ENCODE results near the gene CDC14C. TPM values are rescaled to one million over a fixed set of nuclear protein-coding genes. Genes with fewer than 3 reads are reported as not detected.

CDC14C gene
- 0.29 TPM in 1 of 2 replicates, not detected in the other for total RNA-seq

DNA sequence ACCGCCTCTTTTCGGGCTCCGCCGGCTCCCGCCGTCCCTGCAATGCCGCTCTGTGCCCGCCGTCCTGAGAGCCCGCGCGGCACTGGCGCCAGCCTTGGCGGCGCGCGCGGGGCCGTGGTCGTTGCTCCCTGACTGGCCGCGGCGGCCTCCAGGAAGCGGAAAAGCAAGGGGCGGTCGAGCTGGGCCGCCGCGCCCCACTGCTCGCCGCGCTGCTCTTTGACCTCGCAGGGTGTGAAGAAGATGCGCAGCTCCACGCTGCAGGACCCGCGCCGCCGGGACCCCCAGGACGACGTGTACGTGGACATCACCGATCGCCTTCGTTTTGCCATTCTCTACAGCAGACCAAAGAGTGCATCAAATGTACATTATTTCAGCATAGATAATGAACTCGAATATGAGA is at the start of gene CDC14C:
CDC14C (plus strand) TSS at position 115 of the 400 bp plus-strand sequence; CDS start at position 241, 126 bp downstream.
- TF ChIP-seq, protein P1, sequence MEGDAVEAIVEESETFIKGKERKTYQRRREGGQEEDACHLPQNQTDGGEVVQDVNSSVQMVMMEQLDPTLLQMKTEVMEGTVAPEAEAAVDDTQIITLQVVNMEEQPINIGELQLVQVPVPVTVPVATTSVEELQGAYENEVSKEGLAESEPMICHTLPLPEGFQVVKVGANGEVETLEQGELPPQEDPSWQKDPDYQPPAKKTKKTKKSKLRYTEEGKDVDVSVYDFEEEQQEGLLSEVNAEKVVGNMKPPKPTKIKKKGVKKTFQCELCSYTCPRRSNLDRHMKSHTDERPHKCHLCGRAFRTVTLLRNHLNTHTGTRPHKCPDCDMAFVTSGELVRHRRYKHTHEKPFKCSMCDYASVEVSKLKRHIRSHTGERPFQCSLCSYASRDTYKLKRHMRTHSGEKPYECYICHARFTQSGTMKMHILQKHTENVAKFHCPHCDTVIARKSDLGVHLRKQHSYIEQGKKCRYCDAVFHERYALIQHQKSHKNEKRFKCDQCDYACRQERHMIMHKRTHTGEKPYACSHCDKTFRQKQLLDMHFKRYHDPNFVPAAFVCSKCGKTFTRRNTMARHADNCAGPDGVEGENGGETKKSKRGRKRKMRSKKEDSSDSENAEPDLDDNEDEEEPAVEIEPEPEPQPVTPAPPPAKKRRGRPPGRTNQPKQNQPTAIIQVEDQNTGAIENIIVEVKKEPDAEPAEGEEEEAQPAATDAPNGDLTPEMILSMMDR (IDR thresholded peaks at IDR 0.05; ENCODE audit: extremely low read depth, low read depth, low read length): no peak

DNA sequence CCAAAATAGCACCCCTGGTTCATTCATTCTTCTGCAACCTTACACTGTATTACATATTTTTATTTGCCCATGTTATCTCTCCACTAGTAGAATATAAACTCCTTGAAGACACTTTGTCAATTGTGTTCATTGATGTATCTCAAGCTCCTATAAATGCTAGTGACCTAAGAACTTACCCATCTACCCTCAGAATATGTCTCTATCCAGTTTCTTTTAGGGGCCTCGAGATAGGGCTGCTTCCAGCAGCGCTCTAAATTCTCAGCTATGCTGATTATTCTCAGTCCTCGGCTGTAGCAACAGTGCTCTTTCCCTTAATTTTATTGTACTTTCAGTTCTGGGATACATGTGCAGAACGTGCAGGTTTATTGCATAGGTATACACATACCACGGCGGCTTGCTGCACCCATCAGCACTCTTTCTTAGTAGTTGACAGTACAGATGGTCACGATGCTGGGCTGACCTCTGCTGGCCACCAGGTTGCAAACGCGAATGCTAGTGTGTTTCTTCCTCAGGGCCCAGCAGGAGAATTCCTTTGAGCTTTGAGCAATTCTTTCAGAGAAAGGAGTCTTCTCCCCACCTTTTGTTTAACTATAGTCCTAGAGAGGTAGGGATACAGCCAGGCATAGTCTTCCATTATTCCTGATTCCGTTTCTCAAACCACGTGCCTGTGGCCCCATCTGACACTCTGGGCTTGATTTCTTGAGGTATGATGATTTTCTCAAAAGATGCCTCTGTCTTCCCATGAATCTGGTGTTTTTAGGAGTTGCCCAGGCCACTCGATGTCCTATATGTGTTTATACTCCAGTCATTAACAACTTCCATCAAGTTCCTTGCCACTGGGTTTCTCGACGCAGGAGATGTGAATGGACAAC is 49.1 kb upstream of the CDC14C start:
- DNase-seq (ENCODE audit: insufficient read length, low spot score, missing footprints): no peak
- Histone ChIP-seq H3K4me3 (ENCODE audit: insufficient read depth, low read length) (no peak overlapping the region), H2AFZ (ENCODE audit: low read length) (no peak overlapping the region), H3K4me1 (ENCODE audit: insufficient read depth, low read length) (no peaks in the 10 kb centered on the region), H4K20me1 (ENCODE audit: insufficient read depth, low read length) (no peaks in the 10 kb centered on the region), H3K9me3 (ENCODE audit: low read depth, low read length) (no peaks in the 10 kb centered on the region), H3K36me3 (ENCODE audit: insufficient read depth, low read length) (no peaks in the 10 kb centered on the region), H3K27me3 (ENCODE audit: insufficient read depth, low read length) (no peaks in the 10 kb centered on the region), H3K79me2 (ENCODE audit: insufficient read depth, low read length) (no peaks in the 10 kb centered on the region), H3K27ac (ENCODE audit: low read depth, low read length) (no peak overlapping the region), H3K4me2 (ENCODE audit: insufficient read depth, low read length) (no peak overlapping the region)
- TF ChIP-seq, protein P1 (IDR thresholded peaks at IDR 0.05; ENCODE audit: extremely low read depth, low read depth, low read length): peak; percentile 38

More for the DNA sequence above, at the start of gene CDC14C:
- Histone ChIP-seq H2AFZ (ENCODE audit: low read length) (no peak within 1 kb of the TSS), H3K4me2 (ENCODE audit: insufficient read depth, low read length) (no peak within 1 kb of the TSS), H3K27ac (ENCODE audit: low read depth, low read length) (no peak within 1 kb of the TSS), H3K4me3 (ENCODE audit: insufficient read depth, low read length) (no peak within 1 kb of the TSS), H4K20me1 (ENCODE audit: insufficient read depth, low read length) (no peaks in the 10 kb centered on the region), H3K36me3 (ENCODE audit: insufficient read depth, low read length) (no peaks in the 10 kb centered on the region), H3K27me3 (ENCODE audit: insufficient read depth, low read length) (no peaks in the 10 kb centered on the region), H3K4me1 (ENCODE audit: insufficient read depth, low read length) (no peaks in the 10 kb centered on the region), H3K79me2 (ENCODE audit: insufficient read depth, low read length) (no peaks in the 10 kb centered on the region), H3K9me3 (ENCODE audit: low read depth, low read length) (no peaks in the 10 kb centered on the region)
- peak; percentile 35 for DNase-seq (ENCODE audit: insufficient read length, low spot score, missing footprints)

DNA sequence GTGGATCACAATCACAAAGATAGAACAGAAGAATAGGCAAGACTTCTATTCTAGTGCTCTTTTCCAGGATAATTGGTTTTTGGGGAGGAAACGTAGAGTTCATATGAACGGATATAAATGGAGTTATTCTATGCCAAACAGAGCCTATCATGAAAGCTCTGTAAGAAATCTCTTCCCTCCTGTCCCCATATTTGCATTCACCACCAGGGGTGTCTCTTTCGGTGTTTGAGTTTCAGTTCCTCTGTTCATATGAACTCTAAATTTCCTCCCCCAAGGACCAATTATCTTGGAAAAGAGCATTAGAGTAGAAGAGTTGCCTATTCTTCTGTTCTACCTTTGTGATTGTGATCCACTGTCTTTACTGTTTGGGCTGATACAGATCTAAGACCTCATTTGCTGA is 48.3 kb upstream of the CDC14C start:
- no peaks in the 10 kb centered on the region for H3K36me3 ChIP-seq (ENCODE audit: insufficient read depth, low read length)

DNA sequence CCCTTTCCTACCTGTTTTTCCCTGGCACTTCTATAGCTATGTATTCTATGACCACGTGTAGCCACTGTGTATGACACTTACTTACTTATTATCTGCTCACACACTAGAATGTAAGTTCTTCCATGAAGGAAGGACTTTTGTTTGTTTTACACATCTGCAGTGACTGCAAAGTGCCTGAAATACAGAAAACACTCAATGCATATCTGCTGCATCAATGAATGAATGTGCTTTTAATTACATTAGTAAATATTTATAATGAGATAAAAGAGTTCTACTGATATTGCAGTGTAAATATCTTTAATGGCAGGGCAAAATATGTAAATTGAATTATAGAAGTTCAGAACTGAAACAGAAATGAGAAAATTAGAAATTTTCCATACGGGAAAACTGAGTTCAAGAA is 43.5 kb upstream of the CDC14C start:
- no peak overlapping the region for H3K27ac ChIP-seq (ENCODE audit: low read depth, low read length)
- H3K79me2 ChIP-seq (ENCODE audit: insufficient read depth, low read length): no peaks in the 10 kb centered on the region
- H2AFZ ChIP-seq (ENCODE audit: low read length): no peak overlapping the region
- H4K20me1 ChIP-seq (ENCODE audit: insufficient read depth, low read length): no peaks in the 10 kb centered on the region
- no peaks in the 10 kb centered on the region for H3K27me3 ChIP-seq (ENCODE audit: insufficient read depth, low read length)
- H3K4me1 ChIP-seq (ENCODE audit: insufficient read depth, low read length): no peaks in the 10 kb centered on the region
- H3K9me3 ChIP-seq (ENCODE audit: low read depth, low read length): no peaks in the 10 kb centered on the region
- DNase-seq (ENCODE audit: insufficient read length, low spot score, missing footprints): no peak
- H3K4me2 ChIP-seq (ENCODE audit: insufficient read depth, low read length): no peak overlapping the region
- no peak overlapping the region for H3K4me3 ChIP-seq (ENCODE audit: insufficient read depth, low read length)
- no peaks in the 10 kb centered on the region for H3K36me3 ChIP-seq (ENCODE audit: insufficient read depth, low read length)
- TF ChIP-seq, protein P1 (IDR thresholded peaks at IDR 0.05; ENCODE audit: extremely low read depth, low read depth, low read length): no peak

More for the DNA sequence above, 48.3 kb upstream of the CDC14C start:
- DNase-seq (ENCODE audit: insufficient read length, low spot score, missing footprints): no peak
- Histone ChIP-seq H3K27ac (ENCODE audit: low read depth, low read length) (no peak overlapping the region), H3K4me3 (ENCODE audit: insufficient read depth, low read length) (no peak overlapping the region), H3K4me2 (ENCODE audit: insufficient read depth, low read length) (no peak overlapping the region), H3K79me2 (ENCODE audit: insufficient read depth, low read length) (no peaks in the 10 kb centered on the region), H3K9me3 (ENCODE audit: low read depth, low read length) (no peaks in the 10 kb centered on the region), H3K4me1 (ENCODE audit: insufficient read depth, low read length) (no peaks in the 10 kb centered on the region), H4K20me1 (ENCODE audit: insufficient read depth, low read length) (no peaks in the 10 kb centered on the region), H2AFZ (ENCODE audit: low read length) (no peak overlapping the region), H3K27me3 (ENCODE audit: insufficient read depth, low read length) (no peaks in the 10 kb centered on the region)
- TF ChIP-seq, protein P1 (IDR thresholded peaks at IDR 0.05; ENCODE audit: extremely low read depth, low read depth, low read length): no peak
